CD4-positive, alpha-beta T cell treated with Interleukin-17A for 1 hour (primary cell): ENCODE data around the gene PPIF.

ENCODE experiments used
- DNase-seq: peaks from one replicate; pipeline ENCODE4 v3.0.0-alpha.2; 2020

PPIF gene

DNA sequence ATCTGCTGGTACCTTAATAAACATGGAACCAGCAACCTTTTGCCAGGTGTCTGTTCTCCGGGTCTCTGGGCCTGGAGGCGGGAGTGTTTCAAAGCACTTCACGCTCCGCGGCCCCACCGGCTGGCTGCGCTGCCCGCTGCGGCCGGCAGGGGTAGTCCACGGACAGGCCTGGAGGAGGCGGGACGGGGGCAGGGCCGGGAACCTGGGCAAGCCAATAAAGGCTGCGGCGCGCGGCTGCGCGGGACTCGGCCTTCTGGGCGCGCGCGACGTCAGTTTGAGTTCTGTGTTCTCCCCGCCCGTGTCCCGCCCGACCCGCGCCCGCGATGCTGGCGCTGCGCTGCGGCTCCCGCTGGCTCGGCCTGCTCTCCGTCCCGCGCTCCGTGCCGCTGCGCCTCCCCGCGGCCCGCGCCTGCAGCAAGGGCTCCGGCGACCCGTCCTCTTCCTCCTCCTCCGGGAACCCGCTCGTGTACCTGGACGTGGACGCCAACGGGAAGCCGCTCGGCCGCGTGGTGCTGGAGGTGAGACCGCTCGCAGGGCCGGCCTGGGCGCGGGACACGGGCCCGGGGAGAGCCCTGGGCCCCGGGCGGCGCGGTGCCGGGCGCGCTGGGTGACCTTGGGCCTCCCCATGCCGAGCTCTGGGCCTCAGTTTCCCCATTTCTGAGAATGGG is at the start of gene PPIF:
TSS of gene PPIF (plus strand) at position 244 of the 668 bp plus-strand sequence. CDS start at position 324, 80 bp downstream.
- peak; percentile 93 for DNase-seq

GRCh38 chr10:79298403-79299244 is 48.6 kb upstream of the PPIF start:
- no peak for DNase-seq

DNA sequence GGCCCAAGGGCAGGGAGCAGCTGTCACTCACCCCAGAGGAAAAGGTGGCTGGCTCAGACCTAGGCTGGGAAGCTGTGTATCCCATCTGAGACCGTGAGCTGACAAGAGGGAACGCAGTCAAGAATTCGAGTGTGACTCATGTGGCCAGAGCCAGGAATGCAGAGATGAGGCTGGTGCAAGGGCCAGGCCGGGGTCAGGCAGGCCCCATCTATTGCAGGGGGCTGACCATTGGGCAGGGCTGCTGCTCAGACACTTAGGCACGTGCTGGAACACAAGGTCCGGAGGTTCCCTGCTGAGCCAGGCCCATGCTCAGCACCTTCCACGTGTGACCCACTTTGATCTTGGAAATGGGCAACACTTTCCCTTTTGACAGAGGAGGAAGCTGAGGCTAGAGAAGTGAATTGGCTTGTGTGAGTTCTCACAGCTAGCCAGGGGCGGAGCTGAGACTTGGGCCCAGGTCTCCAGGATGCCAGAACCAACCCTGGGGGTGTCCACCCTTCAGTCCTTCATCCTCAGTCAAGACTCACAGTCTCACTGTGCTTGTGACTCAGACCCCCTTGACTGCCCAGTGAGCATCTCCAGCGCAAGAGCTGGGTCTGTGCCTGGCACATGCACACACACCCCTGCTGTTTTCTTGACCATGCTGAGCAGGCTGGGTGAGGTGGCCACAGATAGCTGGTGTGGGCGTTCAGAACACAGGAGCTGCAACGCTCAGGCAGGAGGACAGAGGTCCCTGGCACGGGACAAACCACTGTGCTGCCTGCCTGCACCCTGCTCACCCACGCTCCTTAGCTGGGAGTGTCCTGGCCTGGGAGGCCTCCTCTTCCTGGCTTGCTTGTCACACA is 47.6 kb upstream of the PPIF start:
- no peak for DNase-seq

- no peak for DNase-seq
Observed at GRCh38 chr10:79300711-79301110, 46.6 kb upstream of the PPIF start.

- DNase-seq, result no peak
Observed at GRCh38 chr10:79301754-79302530, 45.3 kb upstream of the PPIF start.

DNA sequence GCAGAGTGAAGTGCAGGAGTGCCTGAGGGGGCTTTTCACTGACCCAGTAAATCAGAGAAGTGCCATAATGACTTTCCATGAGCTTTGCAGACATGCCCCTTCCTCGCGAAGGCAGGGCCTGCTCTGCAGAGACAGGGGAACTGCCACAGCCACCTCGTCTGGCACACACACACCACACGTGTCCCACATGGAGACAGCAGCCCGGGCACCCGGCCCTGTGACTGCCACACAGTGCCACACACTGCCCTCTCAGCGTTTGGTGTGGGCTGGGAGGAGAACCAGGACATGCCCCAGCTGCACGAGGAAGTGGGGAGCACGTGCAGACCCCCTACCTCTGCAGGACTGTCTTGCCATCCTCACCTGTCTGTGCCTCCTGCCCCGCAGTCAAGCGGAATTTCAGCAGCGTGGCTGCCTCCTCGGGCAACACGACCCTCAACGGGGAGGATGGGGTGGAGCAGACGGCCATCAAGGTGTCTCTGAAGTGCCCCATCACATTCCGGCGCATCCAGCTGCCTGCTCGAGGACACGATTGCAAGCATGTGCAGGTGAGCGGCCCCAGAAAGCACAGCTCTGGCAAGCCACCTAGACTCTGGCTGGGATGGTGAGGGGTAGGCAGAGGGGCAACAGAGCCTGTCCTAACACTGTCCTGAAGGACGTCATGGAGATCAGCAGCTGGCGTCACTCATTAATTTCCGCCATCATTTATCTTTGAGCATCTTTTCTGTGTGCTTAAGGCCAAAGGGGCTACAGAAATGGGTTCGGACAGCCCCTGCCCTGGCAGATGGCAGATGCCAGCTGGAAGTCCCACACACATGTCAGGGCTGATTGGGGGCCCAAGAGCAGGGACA is 43.4 kb upstream of the PPIF start:
- DNase-seq, result no peak

- DNase-seq, result no peak
Observed at GRCh38 chr10:79304479-79305087, 42.7 kb upstream of the PPIF start.

GRCh38 chr10:79305515-79305914 is 41.8 kb upstream of the PPIF start:
- no peak for DNase-seq

GRCh38 chr10:79305988-79306387 is 41.3 kb upstream of the PPIF start:
- DNase-seq, result no peak

- DNase-seq, result no peak
Observed at GRCh38 chr10:79306644-79307220, 40.5 kb upstream of the PPIF start.

DNA sequence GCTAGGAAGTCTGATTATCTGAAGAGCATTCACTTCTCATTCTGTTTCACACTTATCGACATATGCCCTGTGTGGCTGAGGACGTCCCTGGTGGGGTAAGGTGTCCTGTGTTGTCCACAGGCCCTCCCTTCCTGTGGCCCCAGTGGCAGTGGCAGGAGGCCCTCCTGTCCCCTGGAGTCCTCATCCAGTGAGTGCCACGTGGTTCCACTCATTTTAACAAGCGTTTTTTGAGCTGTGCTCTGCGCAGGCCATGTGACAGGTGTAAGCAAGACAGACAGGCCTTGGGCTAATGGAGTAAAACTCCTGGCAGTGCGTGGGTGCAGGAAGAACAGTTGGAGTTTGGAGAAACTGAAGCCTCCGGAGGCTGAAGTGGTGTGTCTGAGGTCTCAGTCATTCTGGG is 39.3 kb upstream of the PPIF start:
- DNase-seq, result no peak

DNA sequence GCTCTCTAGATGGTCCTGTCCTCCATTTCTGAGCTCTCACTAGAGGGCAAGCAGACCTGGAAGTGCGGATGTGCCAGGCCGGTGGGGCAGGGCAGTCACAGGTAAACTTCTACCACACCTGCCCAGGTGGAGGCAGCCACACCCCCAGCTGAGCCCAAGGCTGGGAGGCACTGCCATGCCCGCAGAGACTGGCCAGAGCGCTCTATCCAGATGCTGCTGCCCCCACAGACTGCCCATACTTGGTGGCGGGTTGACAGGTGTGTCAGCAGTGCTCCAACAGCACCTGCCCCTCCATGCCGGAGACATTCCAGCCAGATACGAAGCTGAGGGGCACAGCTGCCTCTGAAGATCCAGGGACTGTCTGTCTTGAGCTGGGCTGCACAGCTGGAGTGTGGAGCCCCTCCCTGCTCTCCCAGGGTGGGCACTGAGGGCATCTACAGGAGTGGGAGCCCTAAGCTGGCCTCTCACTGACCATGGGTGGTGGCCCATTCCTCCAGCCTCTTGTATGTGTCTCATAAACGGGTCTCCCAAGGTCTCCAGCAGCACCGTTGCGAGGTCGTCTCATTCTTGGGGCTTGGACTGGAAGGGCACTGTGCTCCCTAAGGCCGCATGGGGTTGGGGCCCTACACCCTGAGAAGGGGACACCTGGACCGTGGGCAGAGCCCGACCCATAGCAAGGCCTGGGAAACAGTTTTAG is 38.2 kb upstream of the PPIF start:
- no peak for DNase-seq

GRCh38 chr10:79310200-79310865 is 36.9 kb upstream of the PPIF start:
- no peak for DNase-seq

GRCh38 chr10:79310911-79311573 is 36.2 kb upstream of the PPIF start:
- no peak for DNase-seq

DNA sequence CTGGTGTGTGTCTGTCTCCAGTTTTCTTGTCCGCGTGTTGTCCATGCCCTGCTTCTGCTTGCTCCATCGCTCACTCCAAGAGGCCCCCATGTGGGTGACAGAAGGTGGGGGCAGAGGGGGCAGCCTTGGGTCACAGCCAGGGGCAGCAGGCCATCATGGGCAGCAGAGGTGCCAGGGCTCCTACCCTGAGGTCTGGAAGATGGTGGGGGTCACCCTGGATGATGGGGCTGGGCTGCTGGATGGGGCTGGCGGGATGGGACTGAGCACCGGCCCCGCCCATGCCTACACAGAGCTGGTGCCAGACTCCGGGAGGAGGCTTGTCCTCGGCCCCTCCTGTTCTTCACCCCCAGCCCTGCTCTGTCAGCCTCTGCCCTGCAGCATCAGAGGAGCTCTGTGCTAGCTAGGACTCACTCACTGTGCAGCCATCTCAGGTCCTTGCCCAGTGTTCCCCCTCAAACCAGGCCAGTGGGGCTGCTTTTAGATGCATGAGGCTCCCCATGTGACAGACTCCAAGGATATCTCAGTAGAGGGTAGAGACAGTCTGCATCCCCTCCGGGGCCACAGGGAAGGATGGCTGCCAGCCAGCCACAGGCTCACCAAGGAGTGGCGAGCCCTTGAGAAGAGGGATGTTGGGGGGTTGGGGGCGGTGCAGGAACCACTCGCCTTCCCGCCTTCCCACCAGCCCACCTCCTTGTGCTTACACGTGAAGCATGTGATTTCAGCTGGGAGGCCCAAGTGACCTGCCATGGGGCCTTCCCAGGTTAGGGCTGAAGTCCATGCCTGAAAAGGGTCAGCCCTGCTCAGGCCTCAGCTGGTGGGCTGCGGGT is 35.5 kb upstream of the PPIF start:
- DNase-seq, result no peak

DNA sequence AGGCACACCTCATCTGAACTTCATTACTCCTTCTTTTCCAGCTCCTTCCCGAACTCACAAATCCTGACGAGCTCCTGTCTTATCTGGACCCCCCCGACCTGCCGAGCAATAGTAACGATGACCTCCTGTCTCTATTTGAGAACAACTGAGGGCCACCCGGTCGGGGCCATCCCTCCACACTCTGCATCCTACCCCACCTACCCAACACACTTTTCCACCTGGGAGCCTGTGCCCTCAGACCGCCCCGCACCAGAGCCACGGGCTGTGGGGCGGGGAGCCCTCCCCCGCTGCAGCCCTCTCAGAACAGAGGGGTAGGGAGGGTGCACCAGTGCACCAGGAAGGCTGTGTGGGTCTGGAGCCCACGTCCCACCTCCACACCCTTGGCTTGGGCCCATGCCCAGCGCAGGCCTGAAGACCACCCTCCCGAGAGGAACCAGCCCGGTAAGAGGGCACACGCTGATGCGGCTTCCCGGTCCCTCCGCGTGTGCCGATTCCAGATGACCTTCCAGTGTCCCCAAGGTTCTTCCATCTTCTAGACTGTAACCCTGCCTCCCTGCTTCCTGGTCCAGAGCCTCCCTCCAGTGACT is 34.6 kb upstream of the PPIF start:
- no peak for DNase-seq

- no peak for DNase-seq
Observed at GRCh38 chr10:79313320-79313719, 33.9 kb upstream of the PPIF start.
